Measurements from ENCODE around the gene BPI. TPM values are rescaled to one million over a fixed set of nuclear protein-coding genes. Genes with fewer than 3 reads are reported as not detected.

BPI gene
- total RNA-seq, 1 experiment from 2014 or later = not detected

DNA sequence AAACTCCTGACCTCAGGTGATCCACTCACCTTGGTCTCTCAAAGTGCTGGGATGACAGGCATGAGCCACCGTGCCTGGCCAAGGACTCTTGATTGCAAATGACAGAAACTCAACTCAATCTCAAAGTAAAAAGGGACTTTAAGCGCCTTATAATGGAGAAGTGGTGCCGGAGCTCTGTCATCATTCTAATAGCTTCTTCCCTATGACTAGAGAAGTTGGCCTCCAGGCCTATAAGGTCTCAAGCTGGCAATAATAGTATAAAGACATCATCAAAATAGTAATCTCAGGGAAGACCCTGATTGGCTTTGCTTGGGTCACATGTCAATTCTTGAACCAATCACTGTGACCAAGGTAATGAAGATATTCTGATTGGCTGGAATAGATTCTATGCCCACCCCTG, 34.9 kb upstream of the BPI start:
- no peak overlapping the region for H2BK20ac ChIP-seq (ENCODE audit: low read depth, low read length, poor library complexity, severe bottlenecking)
- H3K4me2 ChIP-seq (ENCODE audit: insufficient read depth, insufficient read length, low read length) = no peak overlapping the region
- H2BK120ac ChIP-seq (ENCODE audit: low read depth, low read length, poor library complexity, severe bottlenecking) = no peak overlapping the region
- no peak overlapping the region for H2AFZ ChIP-seq (ENCODE audit: low read length)
- H3K4ac ChIP-seq (ENCODE audit: low read depth, low read length) = no peak overlapping the region
- H3K23me2 ChIP-seq (ENCODE audit: insufficient read length, low read depth, low read length, poor library complexity, severe bottlenecking) = no peaks in the 10 kb centered on the region
- H4K91ac ChIP-seq (ENCODE audit: insufficient read length, low read depth, low read length) = no peak overlapping the region
- H3K79me1 ChIP-seq (ENCODE audit: insufficient read depth, low read depth, low read length, poor library complexity, severe bottlenecking) = no peaks in the 10 kb centered on the region
- Mint-ChIP-seq H3K27ac (no peak overlapping the region), H3K4me1 (no peaks in the 10 kb centered on the region), H3K27me3 (ENCODE audit: low read depth) (peaks cover 29% of the 10 kb centered on the region), H3K36me3 (ENCODE audit: insufficient read depth in 1 of 3, low read depth in 3 of 3) (peaks cover 0 to 2% (median 0%) of the 10 kb centered on the region in 3 experiments; a peak in 1 of 7 replicates), H3K4me3 (no peak overlapping the region), H3K9me3 (peaks cover 0 to 3% of the 10 kb centered on the region in 2 experiments; a peak in 1 of 5 replicates)
- no peak overlapping the region for H3K9ac ChIP-seq (ENCODE audit: extremely low read depth, insufficient read length, low read length)
- H4K8ac ChIP-seq (replicated peaks; ENCODE audit: insufficient read length, low read depth, low read length) = no peak overlapping the region
- no peak overlapping the region for H3K18ac ChIP-seq (ENCODE audit: insufficient read length, low read depth, low read length)
- no peaks in the 10 kb centered on the region for H3K9me3 ChIP-seq (ENCODE audit: control insufficient read depth, low read depth, low read length)
- no CpG with 5 or more reads among the region's 3 CpGs for WGBS (ENCODE audit: extremely low coverage, insufficient read length, low lambda C conversion rate)
- no peak overlapping the region for H2BK15ac ChIP-seq (ENCODE audit: low read depth, low read length)
- no peak overlapping the region for H2AK5ac ChIP-seq (ENCODE audit: insufficient read length, low read length)
- DNase-seq = no peak
- H3K4me1 ChIP-seq (ENCODE audit: insufficient read depth, low read length) = no peaks in the 10 kb centered on the region
- H4K5ac ChIP-seq (ENCODE audit: insufficient read length, low read depth, low read length) = no peak overlapping the region
- no peak overlapping the region for H2BK12ac ChIP-seq (ENCODE audit: insufficient read length, low read depth, low read length)
- no peaks in the 10 kb centered on the region for H4K20me1 ChIP-seq (ENCODE audit: control insufficient read depth, insufficient read depth, insufficient read length)
- H3K27me3 ChIP-seq (ENCODE audit: insufficient read depth, low read length) = no peaks in the 10 kb centered on the region
- no peak overlapping the region for H2BK5ac ChIP-seq (ENCODE audit: insufficient read length, low read length)
- no peak overlapping the region for H3K23ac ChIP-seq (ENCODE audit: insufficient read length, low read depth, low read length)
- no peak overlapping the region for H3T11ph ChIP-seq (ENCODE audit: low read length)
- no peak overlapping the region for H3K14ac ChIP-seq (ENCODE audit: insufficient read depth, low read length)
- no peaks in the 10 kb centered on the region for H3K79me2 ChIP-seq (ENCODE audit: insufficient read depth, low read length)
- H3K56ac ChIP-seq (ENCODE audit: insufficient read length, low read depth, low read length) = no peak overlapping the region
- no peak overlapping the region for H3K27ac ChIP-seq (ENCODE audit: insufficient read length, low read depth, low read length)
- TF ChIP-seq, protein P1, sequence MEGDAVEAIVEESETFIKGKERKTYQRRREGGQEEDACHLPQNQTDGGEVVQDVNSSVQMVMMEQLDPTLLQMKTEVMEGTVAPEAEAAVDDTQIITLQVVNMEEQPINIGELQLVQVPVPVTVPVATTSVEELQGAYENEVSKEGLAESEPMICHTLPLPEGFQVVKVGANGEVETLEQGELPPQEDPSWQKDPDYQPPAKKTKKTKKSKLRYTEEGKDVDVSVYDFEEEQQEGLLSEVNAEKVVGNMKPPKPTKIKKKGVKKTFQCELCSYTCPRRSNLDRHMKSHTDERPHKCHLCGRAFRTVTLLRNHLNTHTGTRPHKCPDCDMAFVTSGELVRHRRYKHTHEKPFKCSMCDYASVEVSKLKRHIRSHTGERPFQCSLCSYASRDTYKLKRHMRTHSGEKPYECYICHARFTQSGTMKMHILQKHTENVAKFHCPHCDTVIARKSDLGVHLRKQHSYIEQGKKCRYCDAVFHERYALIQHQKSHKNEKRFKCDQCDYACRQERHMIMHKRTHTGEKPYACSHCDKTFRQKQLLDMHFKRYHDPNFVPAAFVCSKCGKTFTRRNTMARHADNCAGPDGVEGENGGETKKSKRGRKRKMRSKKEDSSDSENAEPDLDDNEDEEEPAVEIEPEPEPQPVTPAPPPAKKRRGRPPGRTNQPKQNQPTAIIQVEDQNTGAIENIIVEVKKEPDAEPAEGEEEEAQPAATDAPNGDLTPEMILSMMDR (conservative IDR thresholded peaks at IDR 0.05) = no peak
